Keratinocyte (primary cell): Measurements from ENCODE around the gene GGA2. TPM values are rescaled to one million over a fixed set of nuclear protein-coding genes. Genes with fewer than 3 reads are reported as not detected.

Source experiments
- DNase-seq: peaks from one replicate; pipeline ENCODE4 v3.0.0-alpha.2; 2011; ENCODE audit warnings: low read depth, missing footprints, low spot score
- FAIRE-seq: peaks from 2 replicates; lab custom pipeline; 2011; peaks lifted over from hg19 to GRCh38; lab: Jason Lieb, UNC
- H2AFZ ChIP-seq: 2 replicates; pipeline ENCODE4 v1.6.0; 2012; ENCODE audit warnings: low read length, control low read depth, inconsistent platforms; ENCODE audit not compliant: control insufficient read depth
- H3K27ac ChIP-seq: 2 replicates; pipeline ENCODE4 v1.5.1; 2011; ENCODE audit warnings: low read length; ENCODE audit not compliant: control insufficient read depth, insufficient read depth
- H3K27me3 ChIP-seq: 3 replicates; pipeline ENCODE4 v1.6.0; 2011; ENCODE audit warnings: low read length; ENCODE audit not compliant: control insufficient read depth, insufficient read depth; ENCODE audit errors: extremely low read depth
- H3K36me3 ChIP-seq, 2 experiments: 2 replicates in 1 of 2; 3 replicates in 1 of 2; pipeline ENCODE4 v1.5.1; 2011; ENCODE audit warnings: low read length in 2 of 2, mild to moderate bottlenecking in 1 of 2; ENCODE audit not compliant: control insufficient read depth in 2 of 2, insufficient read depth in 2 of 2; ENCODE audit errors: extremely low read depth in 1 of 2
- H3K4me1 ChIP-seq: 3 replicates; pipeline ENCODE4 v1.5.1; 2011; ENCODE audit warnings: low read length; ENCODE audit not compliant: control insufficient read depth, insufficient read depth; ENCODE audit errors: extremely low read depth
- H3K4me2 ChIP-seq: 3 replicates; pipeline ENCODE4 v1.6.0; 2011; ENCODE audit warnings: low read depth, low read length; ENCODE audit not compliant: control insufficient read depth, insufficient read depth; ENCODE audit errors: extremely low read depth
- H3K4me3 ChIP-seq, 3 experiments: fragments of 200-600 bp in 1 of 3; sonication (generic) in 1 of 3; 2 replicates in 2 of 3; 3 replicates in 1 of 3; pipeline ENCODE4 v1.5.1; 2011 to 2016; ENCODE audit warnings: low read length in 3 of 3, mild to moderate bottlenecking in 3 of 3, control low read depth in 2 of 3, inconsistent platforms in 1 of 3, low read depth in 1 of 3, mixed read lengths in 1 of 3, mixed run types in 1 of 3, moderate library complexity in 1 of 3; ENCODE audit not compliant: control insufficient read depth in 2 of 3, insufficient read depth in 2 of 3; ENCODE audit errors: extremely low read depth in 1 of 3
- H3K79me2 ChIP-seq: 2 replicates; pipeline ENCODE4 v1.6.0; 2012; ENCODE audit warnings: low read length; ENCODE audit not compliant: control insufficient read depth, insufficient read depth
- H3K9ac ChIP-seq: 3 replicates; pipeline ENCODE4 v1.6.0; 2011; ENCODE audit warnings: low read length; ENCODE audit not compliant: control insufficient read depth, insufficient read depth; ENCODE audit errors: extremely low read depth
- H3K9me1 ChIP-seq: 3 replicates; pipeline ENCODE4 v1.6.0; 2011; ENCODE audit warnings: low read length; ENCODE audit not compliant: control insufficient read depth, insufficient read depth; ENCODE audit errors: extremely low read depth
- H3K9me3 ChIP-seq: 2 replicates; pipeline ENCODE4 v1.5.1; 2012; ENCODE audit warnings: low read depth, low read length; ENCODE audit not compliant: control insufficient read depth
- H4K20me1 ChIP-seq: 3 replicates; pipeline ENCODE4 v1.6.0; 2011; ENCODE audit warnings: low read length; ENCODE audit not compliant: control insufficient read depth, insufficient read depth; ENCODE audit errors: extremely low read depth
- EZH2 ChIP-seq: IDR thresholded peaks from one replicate; pipeline ENCODE4 v1.6.1; 2012; ENCODE audit warnings: inconsistent platforms, mild to moderate bottlenecking, low read length, moderate library complexity
- dilution Hi-C: fragments of 300-500 bp; cut with MboI; formaldehyde crosslinking; loops from one replicate; pipeline ENCODE4 v1.7.0; 2020; ENCODE audit warnings: low sequenced_read_pairs; ENCODE audit not compliant: extremely low pct_ligation_motif_present
- polyA plus RNA-seq, 5 experiments: library from polyadenylated mRNA; depleted of rRNA in 3 of 5; stranded (reverse) in 3 of 5; stranded (forward) in 1 of 5; unstranded in 1 of 5; fragments of >200 nt; gene quantifications; 1 replicate in 1 of 5; 2 replicates in 3 of 5; 3 replicates in 1 of 5; pipeline versions ENCODE4 v1.2.1 to v1.2.3, GENCODE V29; 2011 to 2012; ENCODE audit warnings: missing spikeins in 2 of 5, low read depth in 1 of 5, low replicate concordance in 1 of 5
- TF ChIP-seq, protein P1 (sequence below), 3 experiments: IDR thresholded peaks in 1 of 3; conservative IDR thresholded peaks in 1 of 3; optimal IDR thresholded peaks in 1 of 3; 2 replicates in 2 of 3; 3 replicates in 1 of 3; pipeline versions ENCODE3 to v1.5.1; 2011; ENCODE audit warnings: low read length in 3 of 3, mild to moderate bottlenecking in 3 of 3, moderate library complexity in 2 of 3, control low read depth in 1 of 3, inconsistent platforms in 1 of 3; ENCODE audit not compliant: insufficient read depth in 2 of 3; ENCODE audit errors: extremely low read depth in 1 of 3

GGA2 gene
- polyA plus RNA-seq, 1 donor (not counting 4 experiments of a cell fraction or from before 2014, with no cell fraction given): 54.1 TPM

DNA sequence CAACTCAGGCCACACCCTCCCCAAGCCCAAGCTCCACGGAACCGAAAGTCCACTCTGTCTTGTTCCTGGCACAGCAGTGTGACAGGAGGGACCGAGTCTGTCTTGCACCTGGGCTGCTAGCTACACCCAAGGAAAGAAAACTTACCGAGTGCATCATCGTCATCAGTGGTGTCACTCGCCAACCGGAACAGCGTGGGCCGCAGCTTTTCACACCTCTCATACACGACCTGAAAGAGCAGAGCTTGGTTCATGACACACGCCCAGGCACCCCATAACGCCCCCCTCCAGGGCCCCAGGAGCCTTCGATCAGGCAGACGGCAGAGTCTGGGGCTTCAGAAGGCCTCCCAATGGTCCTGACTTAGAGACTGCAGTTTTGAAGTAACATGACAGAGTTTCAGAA is 27.5 kb downstream of the GGA2 start:
- Histone ChIP-seq H3K27me3 (no peaks in the 10 kb centered on the region), H3K79me2 (no peaks in the 10 kb centered on the region), H3K4me1 (no peaks in the 10 kb centered on the region), H3K4me2 (no peak overlapping the region), H3K9me1 (peaks cover 4% of the 10 kb centered on the region), H3K27ac (no peak overlapping the region), H3K36me3 (peaks cover 45 to 66% of the 10 kb centered on the region in 2 experiments), H2AFZ (no peak overlapping the region), H3K4me3 (no peak overlapping the region), H3K9ac (no peak overlapping the region), H4K20me1 (no peaks in the 10 kb centered on the region), H3K9me3 (no peaks in the 10 kb centered on the region)
- no peak for DNase-seq
- FAIRE-seq: no peak
- no peak for TF ChIP-seq EZH2
- TF ChIP-seq, protein P1, sequence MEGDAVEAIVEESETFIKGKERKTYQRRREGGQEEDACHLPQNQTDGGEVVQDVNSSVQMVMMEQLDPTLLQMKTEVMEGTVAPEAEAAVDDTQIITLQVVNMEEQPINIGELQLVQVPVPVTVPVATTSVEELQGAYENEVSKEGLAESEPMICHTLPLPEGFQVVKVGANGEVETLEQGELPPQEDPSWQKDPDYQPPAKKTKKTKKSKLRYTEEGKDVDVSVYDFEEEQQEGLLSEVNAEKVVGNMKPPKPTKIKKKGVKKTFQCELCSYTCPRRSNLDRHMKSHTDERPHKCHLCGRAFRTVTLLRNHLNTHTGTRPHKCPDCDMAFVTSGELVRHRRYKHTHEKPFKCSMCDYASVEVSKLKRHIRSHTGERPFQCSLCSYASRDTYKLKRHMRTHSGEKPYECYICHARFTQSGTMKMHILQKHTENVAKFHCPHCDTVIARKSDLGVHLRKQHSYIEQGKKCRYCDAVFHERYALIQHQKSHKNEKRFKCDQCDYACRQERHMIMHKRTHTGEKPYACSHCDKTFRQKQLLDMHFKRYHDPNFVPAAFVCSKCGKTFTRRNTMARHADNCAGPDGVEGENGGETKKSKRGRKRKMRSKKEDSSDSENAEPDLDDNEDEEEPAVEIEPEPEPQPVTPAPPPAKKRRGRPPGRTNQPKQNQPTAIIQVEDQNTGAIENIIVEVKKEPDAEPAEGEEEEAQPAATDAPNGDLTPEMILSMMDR (optimal IDR thresholded peaks at IDR 0.05 in 1 of 3, IDR thresholded peaks at IDR 0.05 in 1 of 3, conservative IDR thresholded peaks at IDR 0.05 in 1 of 3; ENCODE audit: extremely low read depth in 1 of 3, insufficient read depth in 2 of 3, low read length in 3 of 3): no peak
- dilution Hi-C loops: no loop called here

DNA sequence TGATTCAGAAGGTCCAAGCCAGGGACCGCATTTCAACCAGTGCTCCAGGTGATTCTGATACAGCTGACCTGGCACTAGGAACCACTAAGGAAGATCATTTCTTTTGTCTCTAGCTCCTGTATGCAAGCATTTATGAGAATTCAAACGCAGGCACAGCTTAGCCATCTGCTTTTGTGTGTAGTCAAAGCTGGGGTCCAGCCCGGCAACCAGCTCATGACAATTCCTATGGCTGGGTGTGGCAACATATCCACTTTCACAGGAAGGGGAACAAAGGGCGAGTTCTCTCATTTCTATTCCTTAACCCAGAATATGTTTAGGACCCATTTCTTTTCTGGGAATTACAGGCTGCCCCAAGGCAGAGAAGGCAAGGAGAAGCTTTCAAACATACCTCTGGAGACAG is 30.0 kb downstream of the GGA2 start:
- H3K4me1 ChIP-seq: no peaks in the 10 kb centered on the region
- H3K4me2 ChIP-seq: no peak overlapping the region
- no peak overlapping the region for H3K9ac ChIP-seq
- H3K4me3 ChIP-seq: no peak overlapping the region
- H3K36me3 ChIP-seq: peaks cover 36 to 55% of the 10 kb centered on the region in 2 experiments
- no peak for DNase-seq
- dilution Hi-C loops: no loop called here
- H2AFZ ChIP-seq: no peak overlapping the region
- H3K9me3 ChIP-seq: no peaks in the 10 kb centered on the region
- H4K20me1 ChIP-seq: no peaks in the 10 kb centered on the region
- no peak for FAIRE-seq
- H3K27me3 ChIP-seq: no peaks in the 10 kb centered on the region
- no peaks in the 10 kb centered on the region for H3K79me2 ChIP-seq
- H3K27ac ChIP-seq: no peak overlapping the region
- TF ChIP-seq, protein P1 (optimal IDR thresholded peaks at IDR 0.05 in 1 of 3, IDR thresholded peaks at IDR 0.05 in 1 of 3, conservative IDR thresholded peaks at IDR 0.05 in 1 of 3; ENCODE audit: extremely low read depth in 1 of 3, insufficient read depth in 2 of 3, low read length in 3 of 3): no peak
- no peak for TF ChIP-seq EZH2
- H3K9me1 ChIP-seq: no peaks in the 10 kb centered on the region
